ENCODE results near the gene RALGDS.

GRCh38 chr9:133067006-133067405, 54.0 kb downstream of the RALGDS start:
- TF ChIP-seq EZH2 (IDR thresholded peaks at IDR 0.05; ENCODE audit: low read depth, unreplicated experiment) (no peak), REST (IDR thresholded peaks at IDR 0.05; ENCODE audit: unreplicated experiment) (no peak), POLR2AphosphoS5 (IDR thresholded peaks at IDR 0.05; ENCODE audit: low read depth) (no peak), EZH2phosphoT487 (IDR thresholded peaks at IDR 0.05; ENCODE audit: unreplicated experiment) (no peak), ZNF331 (CRISPR knock-in tag; IDR thresholded peaks at IDR 0.05; ENCODE audit: low read depth) (no peak), CREB1 (CRISPR knock-in tag; IDR thresholded peaks at IDR 0.05; ENCODE audit: low read depth) (no peak)
- TF ChIP-seq, protein P1, sequence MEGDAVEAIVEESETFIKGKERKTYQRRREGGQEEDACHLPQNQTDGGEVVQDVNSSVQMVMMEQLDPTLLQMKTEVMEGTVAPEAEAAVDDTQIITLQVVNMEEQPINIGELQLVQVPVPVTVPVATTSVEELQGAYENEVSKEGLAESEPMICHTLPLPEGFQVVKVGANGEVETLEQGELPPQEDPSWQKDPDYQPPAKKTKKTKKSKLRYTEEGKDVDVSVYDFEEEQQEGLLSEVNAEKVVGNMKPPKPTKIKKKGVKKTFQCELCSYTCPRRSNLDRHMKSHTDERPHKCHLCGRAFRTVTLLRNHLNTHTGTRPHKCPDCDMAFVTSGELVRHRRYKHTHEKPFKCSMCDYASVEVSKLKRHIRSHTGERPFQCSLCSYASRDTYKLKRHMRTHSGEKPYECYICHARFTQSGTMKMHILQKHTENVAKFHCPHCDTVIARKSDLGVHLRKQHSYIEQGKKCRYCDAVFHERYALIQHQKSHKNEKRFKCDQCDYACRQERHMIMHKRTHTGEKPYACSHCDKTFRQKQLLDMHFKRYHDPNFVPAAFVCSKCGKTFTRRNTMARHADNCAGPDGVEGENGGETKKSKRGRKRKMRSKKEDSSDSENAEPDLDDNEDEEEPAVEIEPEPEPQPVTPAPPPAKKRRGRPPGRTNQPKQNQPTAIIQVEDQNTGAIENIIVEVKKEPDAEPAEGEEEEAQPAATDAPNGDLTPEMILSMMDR (conservative IDR thresholded peaks at IDR 0.05; ENCODE audit: low read depth in 2 of 2): peak in 1 of 2 experiments; percentile 25; a peak in 1 of 4 replicates
- TF ChIP-seq, protein P2, sequence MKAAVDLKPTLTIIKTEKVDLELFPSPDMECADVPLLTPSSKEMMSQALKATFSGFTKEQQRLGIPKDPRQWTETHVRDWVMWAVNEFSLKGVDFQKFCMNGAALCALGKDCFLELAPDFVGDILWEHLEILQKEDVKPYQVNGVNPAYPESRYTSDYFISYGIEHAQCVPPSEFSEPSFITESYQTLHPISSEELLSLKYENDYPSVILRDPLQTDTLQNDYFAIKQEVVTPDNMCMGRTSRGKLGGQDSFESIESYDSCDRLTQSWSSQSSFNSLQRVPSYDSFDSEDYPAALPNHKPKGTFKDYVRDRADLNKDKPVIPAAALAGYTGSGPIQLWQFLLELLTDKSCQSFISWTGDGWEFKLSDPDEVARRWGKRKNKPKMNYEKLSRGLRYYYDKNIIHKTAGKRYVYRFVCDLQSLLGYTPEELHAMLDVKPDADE (IDR thresholded peaks at IDR 0.05): no peak
- TF ChIP-seq, protein P3, sequence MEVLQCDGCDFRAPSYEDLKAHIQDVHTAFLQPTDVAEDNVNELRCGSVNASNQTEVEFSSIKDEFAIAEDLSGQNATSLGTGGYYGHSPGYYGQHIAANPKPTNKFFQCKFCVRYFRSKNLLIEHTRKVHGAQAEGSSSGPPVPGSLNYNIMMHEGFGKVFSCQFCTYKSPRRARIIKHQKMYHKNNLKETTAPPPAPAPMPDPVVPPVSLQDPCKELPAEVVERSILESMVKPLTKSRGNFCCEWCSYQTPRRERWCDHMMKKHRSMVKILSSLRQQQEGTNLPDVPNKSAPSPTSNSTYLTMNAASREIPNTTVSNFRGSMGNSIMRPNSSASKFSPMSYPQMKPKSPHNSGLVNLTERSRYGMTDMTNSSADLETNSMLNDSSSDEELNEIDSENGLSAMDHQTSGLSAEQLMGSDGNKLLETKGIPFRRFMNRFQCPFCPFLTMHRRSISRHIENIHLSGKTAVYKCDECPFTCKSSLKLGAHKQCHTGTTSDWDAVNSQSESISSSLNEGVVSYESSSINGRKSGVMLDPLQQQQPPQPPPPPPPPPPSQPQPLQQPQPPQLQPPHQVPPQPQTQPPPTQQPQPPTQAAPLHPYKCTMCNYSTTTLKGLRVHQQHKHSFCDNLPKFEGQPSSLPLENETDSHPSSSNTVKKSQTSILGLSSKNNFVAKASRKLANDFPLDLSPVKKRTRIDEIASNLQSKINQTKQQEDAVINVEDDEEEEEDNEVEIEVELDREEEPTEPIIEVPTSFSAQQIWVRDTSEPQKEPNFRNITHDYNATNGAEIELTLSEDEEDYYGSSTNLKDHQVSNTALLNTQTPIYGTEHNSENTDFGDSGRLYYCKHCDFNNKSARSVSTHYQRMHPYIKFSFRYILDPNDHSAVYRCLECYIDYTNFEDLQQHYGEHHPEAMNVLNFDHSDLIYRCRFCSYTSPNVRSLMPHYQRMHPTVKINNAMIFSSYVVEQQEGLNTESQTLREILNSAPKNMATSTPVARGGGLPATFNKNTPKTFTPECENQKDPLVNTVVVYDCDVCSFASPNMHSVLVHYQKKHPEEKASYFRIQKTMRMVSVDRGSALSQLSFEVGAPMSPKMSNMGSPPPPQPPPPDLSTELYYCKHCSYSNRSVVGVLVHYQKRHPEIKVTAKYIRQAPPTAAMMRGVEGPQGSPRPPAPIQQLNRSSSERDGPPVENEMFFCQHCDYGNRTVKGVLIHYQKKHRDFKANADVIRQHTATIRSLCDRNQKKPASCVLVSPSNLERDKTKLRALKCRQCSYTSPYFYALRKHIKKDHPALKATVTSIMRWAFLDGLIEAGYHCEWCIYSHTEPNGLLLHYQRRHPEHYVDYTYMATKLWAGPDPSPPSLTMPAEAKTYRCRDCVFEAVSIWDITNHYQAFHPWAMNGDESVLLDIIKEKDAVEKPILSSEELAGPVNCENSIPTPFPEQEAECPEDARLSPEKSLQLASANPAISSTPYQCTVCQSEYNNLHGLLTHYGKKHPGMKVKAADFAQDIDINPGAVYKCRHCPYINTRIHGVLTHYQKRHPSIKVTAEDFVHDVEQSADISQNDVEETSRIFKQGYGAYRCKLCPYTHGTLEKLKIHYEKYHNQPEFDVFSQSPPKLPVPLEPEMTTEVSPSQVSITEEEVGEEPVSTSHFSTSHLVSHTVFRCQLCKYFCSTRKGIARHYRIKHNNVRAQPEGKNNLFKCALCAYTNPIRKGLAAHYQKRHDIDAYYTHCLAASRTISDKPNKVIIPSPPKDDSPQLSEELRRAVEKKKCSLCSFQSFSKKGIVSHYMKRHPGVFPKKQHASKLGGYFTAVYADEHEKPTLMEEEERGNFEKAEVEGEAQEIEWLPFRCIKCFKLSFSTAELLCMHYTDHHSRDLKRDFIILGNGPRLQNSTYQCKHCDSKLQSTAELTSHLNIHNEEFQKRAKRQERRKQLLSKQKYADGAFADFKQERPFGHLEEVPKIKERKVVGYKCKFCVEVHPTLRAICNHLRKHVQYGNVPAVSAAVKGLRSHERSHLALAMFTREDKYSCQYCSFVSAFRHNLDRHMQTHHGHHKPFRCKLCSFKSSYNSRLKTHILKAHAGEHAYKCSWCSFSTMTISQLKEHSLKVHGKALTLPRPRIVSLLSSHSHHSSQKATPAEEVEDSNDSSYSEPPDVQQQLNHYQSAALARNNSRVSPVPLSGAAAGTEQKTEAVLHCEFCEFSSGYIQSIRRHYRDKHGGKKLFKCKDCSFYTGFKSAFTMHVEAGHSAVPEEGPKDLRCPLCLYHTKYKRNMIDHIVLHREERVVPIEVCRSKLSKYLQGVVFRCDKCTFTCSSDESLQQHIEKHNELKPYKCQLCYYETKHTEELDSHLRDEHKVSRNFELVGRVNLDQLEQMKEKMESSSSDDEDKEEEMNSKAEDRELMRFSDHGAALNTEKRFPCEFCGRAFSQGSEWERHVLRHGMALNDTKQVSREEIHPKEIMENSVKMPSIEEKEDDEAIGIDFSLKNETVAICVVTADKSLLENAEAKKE (CRISPR knock-in tag; IDR thresholded peaks at IDR 0.05): no peak
